LNCAP (cell line): ENCODE measurements around the gene CD3G.

Experiments used
- TF ChIP-seq, protein P1 (sequence below): fragments of 450-650 bp; IDR thresholded peaks from 2 replicates; pipeline ENCODE4 v1.5.1; 2017; ENCODE audit warnings: mild to moderate bottlenecking

The CD3G gene

DNA sequence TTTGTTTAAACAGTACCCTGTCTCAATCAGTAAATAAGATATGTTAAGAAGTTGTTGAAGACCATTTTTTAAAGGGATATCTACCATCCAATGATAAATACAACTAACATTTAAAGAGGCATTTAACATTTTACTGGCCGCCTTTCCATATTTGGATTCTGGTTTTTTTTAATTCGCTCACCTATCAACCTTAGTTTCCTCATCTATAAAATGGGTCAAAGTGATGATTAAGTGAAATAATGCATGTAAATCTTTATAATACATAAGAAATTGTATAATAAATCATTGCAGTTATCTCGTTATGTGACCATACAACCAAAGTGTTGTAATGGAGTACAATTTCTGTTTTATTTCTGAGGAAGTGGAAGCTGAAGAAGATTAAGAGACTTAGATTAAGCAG is 39.5 kb downstream of the CD3G start:
- TF ChIP-seq, protein P1, sequence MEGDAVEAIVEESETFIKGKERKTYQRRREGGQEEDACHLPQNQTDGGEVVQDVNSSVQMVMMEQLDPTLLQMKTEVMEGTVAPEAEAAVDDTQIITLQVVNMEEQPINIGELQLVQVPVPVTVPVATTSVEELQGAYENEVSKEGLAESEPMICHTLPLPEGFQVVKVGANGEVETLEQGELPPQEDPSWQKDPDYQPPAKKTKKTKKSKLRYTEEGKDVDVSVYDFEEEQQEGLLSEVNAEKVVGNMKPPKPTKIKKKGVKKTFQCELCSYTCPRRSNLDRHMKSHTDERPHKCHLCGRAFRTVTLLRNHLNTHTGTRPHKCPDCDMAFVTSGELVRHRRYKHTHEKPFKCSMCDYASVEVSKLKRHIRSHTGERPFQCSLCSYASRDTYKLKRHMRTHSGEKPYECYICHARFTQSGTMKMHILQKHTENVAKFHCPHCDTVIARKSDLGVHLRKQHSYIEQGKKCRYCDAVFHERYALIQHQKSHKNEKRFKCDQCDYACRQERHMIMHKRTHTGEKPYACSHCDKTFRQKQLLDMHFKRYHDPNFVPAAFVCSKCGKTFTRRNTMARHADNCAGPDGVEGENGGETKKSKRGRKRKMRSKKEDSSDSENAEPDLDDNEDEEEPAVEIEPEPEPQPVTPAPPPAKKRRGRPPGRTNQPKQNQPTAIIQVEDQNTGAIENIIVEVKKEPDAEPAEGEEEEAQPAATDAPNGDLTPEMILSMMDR: no peak

DNA sequence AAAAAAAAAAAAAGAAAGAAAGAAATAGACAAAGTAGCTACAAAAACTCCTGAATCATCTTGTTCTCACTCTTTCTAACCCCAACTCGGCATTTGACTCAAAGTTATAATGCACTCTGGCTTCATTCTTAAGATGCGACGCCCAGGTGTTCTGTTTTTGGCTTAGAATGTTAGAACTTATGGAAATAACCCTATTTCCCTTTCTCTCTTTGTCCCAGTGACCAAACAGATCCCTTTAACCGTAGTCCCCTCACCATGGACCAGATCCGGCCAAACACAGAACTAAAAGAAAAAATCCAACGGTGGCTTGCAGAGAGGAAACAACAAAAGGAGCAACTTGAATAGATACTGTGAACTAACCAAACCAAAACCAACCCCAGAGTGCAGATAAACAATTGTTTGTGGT is 52.0 kb downstream of the CD3G start:
- TF ChIP-seq, protein P1: no peak

DNA sequence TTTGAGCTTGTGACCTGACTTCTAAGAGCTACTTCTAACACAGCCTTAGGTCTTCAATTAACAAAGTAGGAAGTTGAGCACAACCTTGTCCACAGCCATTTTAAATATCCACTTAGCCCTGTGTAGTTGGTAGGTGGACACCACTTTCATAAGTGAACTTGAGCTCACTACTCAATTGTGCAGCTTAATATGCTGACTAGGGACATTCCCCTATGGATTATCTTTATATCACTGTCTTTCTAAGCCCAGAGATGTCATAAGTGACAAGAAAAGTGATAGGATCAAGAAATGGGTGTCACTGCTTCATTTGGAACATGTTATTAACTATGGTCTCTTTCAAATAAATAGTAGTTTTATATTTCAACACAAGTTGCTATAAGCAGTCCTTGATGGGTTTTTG is 53.3 kb downstream of the CD3G start:
- TF ChIP-seq, protein P1: no peak

DNA sequence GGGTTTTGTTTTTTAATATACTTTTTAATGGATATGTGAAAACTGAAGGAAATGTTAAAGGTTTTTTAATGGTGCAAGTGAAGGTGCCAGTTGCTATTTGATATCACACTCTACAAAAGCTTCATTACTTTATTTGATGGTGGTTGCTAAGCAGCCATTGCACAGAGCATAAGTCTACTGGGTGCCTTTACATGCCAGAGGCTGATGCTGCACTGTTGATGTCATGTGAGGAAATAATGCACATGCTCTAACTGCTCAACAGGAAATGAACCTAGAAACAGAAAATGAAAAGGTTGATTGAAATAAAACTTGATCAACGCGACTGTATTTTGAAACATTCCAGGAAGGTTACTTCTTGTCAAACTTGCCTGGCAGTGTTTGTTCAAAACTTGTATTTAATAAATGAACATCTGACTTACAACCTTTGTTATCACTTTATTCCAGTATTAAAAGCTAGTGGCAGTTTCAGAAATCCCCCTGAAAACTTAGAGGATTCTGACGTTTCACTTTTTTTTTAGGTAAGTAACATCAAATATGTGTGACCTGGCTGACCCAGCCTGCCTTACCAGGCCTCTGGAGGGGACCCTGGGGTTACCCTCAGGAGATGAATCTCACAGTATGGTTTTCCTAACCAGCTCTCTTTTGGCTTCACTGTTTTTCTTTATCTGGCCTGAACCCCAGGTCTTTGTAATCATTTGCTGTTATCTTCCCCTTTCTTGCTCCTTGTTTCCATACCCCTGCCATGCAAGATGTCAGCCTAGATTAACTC is 54.8 kb downstream of the CD3G start:
- TF ChIP-seq, protein P1: no peak

DNA sequence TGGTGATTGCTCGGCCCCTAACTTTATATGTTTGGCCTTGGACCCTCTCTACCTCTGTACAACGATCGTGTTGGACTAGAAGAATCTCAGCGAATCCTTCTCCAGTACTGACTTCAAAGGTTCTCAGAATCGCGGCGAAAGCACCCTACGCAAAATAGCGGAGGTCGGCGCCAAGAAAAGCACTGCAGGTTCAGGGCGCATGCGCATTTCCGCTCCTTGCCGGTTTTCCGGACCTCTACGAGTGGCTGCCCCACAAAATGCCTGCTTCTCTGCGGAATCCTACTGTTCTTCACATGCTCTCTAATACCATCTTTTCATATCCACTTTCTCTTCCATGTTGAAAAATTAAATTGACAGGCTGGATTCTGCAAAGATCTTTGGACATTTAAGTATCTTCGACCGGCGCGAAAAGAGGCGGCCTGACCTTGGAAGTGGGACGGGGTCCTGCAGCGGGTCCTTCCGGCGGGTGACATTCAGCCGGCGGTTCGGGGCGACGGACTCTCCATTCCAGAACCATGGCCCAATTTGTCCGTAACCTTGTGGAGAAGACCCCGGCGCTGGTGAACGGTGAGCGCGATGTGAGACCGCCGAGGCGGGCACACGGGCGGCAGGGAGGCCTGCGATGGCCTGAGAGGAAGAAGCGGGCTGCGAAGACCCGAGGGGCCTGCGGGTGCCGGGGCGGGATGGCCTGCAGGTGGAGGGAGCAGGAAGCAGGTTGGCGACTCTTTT is 57.2 kb downstream of the CD3G start, which contains the start of gene ATP5MG:
Gene ATP5MG (plus strand): TSS at position 456 of the 729 bp plus-strand sequence. CDS start 60 bp downstream, at position 516.
- TF ChIP-seq, protein P1: no peak

DNA sequence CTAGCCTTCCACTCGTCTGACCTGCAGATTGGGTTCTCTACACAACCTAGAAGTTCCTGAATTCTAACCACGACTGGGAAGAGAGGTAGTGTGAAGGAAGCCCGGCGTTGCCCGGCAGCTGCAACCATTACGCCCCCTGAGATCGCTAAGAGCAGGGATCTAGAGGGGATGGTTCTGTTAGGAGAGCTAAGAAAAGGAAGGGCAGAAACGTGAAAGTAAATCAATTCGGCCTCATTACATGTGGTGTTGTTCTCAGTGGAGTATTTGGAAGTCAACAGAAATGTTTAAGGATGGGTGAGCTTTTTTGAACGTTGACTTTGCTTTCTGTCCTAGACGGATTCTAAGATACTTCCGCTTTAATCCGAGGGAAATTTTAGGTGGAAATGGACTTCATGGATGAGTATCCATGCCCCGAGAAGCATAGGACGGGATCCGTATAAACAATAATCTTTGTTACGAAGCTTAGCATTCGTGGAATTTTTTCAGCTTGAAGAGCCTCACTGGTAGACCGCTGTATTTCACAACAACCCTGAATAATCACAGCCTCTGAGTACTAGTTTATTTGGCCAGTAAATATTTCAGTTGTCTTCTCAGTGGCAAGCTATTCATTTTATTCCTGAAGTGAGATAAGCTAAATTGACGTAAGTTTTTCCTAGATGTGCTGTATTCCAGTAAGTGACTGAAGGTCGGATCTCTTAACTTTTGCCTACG is 57.9 kb downstream of the CD3G start:
- TF ChIP-seq, protein P1: no peak
